HG03025 (cell line): ENCODE data around the gene OR2V1.
A peak's percentile ranks its signal among the peaks of the same experiment; 100 is the strongest.
"Not testable (repeated sequence)": the region's sequence is repeated elsewhere in the genome, so short reads cannot be mapped to it uniquely, and the experiment has no call there.

Experiments
- ATAC-seq: cut with Tn5 transposase; IDR thresholded peaks from one replicate; pipeline ENCODE4 v1.9.1; 2021; ENCODE audit warnings: mild to moderate bottlenecking, moderate library complexity; ENCODE audit not compliant: unreplicated experiment, low FRiP score

The OR2V1 gene

GRCh38 chr5:181160152-181160754 lies 29.3 kb upstream of the OR2V1 start:
- peak; percentile 42 for ATAC-seq

GRCh38 chr5:181159286-181160151 lies 28.6 kb upstream of the OR2V1 start:
- peak; percentile 57 for ATAC-seq

DNA sequence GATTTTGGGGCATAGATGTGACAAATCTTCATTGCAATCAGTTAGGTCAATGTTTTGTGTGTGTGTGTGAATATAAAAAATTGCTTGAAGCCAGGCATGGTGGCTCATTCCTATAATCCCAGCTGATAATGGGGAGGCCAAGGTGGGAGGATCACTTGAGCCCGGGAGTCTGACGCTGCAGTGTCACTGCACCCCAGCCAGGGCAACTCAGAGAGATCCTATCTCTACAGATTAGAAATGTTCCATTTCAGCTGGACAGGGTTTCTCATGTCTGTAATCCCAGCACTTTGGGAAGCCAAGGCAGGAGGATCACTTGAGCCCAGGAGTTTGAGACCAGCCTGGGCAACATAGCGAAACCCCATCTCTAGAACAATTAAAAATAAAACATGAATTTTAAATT lies 27.9 kb upstream of the OR2V1 start:
- ATAC-seq, result no peak

- ATAC-seq, result no peak
Measured at GRCh38 chr5:181156758-181157157, 25.8 kb upstream of the OR2V1 start.

DNA sequence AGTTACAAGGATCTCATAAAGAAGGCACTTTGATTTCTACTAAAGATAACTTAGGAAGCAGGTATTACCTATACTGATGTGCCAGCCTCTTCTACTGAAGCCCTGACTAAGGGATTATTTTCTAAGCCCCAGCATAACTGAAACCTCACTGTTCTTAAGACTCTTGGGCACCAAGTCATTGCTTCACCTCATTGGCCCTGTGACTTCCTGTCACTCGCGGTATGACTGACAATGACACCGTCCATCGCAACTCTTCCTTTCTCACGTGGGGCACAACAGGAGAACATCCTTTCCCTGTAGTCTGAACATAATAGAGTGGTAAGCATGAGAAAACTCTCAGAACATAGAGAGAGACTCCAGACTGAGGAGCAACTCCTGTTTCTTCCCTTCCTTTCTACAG lies 22.8 kb upstream of the OR2V1 start:
- ATAC-seq, result no peak

DNA sequence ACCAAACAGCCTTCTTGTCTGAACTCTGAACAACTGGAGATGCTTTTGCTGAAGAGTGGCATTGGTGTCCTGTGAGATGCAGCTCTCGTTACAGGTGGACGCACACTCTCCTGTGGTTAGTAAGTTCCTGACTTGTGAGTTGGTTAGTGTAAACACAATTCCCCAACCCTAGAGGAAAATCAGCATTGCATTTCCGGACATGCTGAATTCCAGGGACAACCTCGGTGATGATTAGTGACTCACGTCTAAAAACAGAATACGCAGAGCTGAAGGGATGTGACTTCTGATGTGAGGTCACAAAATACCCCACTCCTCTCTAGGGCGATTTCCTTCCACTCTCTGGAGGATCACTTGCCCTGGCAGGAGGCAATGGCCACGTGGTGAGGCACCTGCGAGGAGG lies 21.4 kb upstream of the OR2V1 start:
- ATAC-seq, result no peak

GRCh38 chr5:181151146-181151545 lies 20.2 kb upstream of the OR2V1 start:
- ATAC-seq, result no peak

GRCh38 chr5:181149806-181150733 lies 19.1 kb upstream of the OR2V1 start:
- ATAC-seq, result peak; percentile 83

DNA sequence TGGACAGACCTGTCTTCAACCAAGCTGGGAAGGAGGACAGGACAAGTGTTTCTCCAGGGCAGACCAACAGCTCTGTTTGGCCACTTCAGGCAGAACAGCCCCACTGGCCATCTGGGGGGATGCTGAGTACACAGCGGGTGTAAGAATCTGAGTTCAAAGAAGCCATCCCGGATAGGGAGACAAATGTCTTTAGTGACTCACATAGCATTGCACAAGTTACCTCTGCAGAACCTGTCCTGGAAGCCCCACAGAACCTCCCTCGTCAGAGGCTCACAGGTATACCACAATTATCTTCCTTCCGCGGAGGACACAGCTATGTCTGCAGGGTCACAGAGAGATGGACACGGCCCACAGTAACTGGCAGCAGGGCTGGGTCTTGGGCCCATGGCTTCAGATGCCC lies 18.4 kb upstream of the OR2V1 start:
- no peak for ATAC-seq

- ATAC-seq, result not testable (repeated sequence)
Measured at GRCh38 chr5:181146927-181147636, 16.1 kb upstream of the OR2V1 start, which contains the start of gene OR2V2. OR2V2 (plus strand) TSS chr5:181147586; CDS start chr5:181154943, 7,357 bp downstream.

GRCh38 chr5:181145133-181145532 lies 14.2 kb upstream of the OR2V1 start:
- no peak for ATAC-seq

DNA sequence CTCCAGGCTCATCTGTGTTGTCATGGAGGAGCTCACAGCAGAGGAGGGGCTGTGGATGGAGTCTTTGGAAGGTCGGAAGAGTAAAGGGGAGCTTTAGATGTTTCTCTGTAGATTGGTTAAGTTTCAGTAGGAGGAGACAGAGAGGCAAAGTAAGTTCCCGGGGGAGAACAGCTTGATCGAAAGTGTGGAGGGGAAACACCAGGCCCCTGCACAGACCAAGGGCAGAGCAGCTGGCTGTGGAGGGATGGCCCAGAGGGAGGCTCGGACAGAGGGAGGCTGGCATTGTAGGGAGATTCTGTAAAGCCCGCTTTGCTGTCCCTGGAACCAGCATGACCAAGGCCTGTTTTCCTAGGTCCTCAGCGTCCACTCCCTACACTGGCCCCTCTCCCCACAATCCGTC lies 11.1 kb upstream of the OR2V1 start:
- ATAC-seq, result no peak

GRCh38 chr5:181140766-181141165 lies 9.8 kb upstream of the OR2V1 start:
- no peak for ATAC-seq

DNA sequence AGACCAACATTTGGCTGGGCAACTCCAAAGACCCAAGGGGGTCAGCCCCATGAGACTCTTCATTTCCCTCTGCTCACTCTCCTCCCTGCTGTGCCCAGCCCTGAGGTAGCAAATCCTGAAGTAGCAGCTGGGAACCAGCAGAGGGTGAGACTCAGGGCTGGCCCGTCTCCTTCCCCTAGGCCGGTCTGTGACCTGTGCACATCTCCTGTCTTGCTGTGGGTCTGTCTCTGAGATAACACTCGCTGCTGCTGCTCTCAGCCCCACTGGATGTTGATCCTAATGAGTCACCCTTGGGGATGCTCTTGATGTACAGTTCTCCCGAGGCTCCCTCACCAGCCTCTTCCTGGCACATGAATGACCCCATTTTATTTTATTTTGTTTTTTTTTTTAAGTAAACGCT lies 7.3 kb upstream of the OR2V1 start:
- ATAC-seq, result no peak

DNA sequence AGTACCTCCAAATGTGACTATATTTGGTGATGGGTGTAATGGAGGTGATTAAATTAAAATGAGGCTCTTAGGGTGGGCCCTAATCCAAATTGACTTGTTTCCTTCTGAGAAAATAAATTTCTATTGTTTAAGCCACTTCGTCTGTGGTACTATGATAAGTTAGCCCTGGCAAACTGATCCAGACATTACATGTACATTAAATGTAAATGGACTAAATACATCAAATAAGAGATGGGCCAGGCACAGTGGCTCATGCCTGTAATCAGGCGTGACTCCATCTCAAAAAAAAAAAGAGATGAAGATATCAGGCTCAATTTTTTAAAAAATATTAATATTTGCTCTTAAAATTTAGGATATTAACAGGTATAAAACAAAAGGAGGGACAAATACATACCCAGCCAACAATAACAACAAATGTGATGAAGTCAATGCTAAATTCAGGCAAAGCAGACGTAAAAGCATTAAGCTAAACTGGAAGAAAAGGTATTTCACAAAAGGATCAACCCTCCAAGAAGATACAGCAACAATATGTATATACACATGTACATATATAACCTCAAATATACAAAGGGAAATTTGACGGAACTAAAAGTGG lies 5.5 kb upstream of the OR2V1 start:
- ATAC-seq, result no peak

DNA sequence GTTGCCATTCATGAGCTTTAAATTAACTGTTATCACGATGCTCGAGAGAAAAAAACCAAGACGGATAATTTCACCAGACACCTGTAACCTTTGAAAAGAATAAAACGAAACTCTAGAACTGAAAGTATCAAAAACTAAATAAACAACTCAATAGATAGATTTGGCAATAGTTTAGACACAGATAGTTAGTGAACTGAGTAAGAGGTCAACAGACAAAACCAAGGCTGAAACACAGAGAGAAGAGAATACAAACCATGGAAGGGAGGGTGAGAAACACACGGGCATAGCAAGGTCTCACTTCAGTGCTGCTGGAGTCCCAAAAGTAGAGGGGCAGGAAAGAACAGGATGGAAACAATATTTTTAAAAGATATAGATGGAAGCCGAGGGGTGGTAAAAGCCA lies 3.3 kb upstream of the OR2V1 start:
- no peak for ATAC-seq

DNA sequence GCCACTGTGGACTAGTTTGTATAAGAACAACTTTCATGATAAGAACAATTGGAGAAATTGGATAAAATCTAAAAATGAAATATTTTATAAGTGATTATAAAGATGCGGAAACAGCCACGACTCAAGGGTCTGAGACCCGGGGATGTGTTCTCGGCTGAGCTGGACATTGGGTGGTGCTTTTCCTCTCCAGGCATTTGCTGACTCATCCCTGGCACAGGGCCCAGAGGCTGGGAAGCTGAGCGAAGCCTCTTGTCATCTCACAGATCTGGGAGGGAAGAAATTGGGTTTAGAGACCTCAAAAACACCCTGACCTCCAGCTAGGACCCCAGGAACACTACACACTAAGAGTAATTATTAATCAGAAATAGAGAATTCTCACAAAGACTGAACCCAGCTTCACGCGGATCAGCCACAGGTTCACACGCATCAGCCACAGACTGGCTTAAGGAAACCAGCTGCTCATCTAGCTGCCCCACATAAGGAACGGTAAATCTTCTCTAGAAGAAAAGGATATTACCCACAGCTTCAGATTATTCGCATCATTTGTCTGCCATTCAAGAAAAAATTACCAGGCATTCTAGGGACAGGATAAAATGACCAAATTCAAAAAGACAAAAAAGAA lies 2.8 kb upstream of the OR2V1 start:
- ATAC-seq, result no peak

DNA sequence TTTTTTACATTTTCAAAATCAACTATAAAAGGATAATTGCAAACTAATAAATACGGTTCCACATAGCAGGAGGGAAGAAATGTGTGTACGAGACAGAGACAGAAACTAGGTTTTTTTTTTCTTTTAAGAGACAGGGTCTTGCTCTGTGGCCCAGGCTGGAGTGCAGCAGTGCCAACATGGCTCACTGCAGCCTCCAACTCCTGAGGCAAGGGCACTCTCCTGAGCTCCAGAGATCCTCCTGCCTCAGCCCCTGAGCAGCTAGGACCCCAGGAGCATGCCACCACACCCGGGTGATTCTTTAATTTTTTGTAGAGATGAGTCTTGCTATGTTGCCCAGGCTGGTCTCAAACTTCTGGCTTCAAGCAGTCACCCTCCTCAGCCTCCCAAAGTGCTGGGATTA lies 2.1 kb upstream of the OR2V1 start:
- no peak for ATAC-seq

DNA sequence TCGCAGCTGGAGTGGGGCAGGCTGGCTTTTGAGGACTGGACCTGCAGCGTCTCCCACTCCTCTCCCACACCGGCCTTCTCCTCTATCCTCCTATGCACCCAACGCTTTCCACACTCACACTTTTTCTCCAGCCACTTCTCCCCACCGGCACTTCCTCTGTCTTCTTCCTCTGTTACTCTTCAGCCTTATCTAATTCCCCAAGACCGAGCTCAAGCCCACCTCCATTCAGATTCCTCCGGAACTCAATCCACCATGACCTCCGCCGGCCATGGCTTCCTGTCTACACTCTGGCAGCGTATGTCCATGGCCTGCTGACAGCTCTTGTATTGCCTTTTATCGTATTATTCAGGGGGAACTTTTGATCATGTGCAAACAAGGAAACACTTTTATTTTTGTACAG lies 545 bp upstream of the OR2V1 start:
- no peak for ATAC-seq

GRCh38 chr5:181130081-181130480 lies 888 bp downstream of the OR2V1 start:
- not testable (repeated sequence) for ATAC-seq
